ENCODE data around the gene POLA2.

DNA sequence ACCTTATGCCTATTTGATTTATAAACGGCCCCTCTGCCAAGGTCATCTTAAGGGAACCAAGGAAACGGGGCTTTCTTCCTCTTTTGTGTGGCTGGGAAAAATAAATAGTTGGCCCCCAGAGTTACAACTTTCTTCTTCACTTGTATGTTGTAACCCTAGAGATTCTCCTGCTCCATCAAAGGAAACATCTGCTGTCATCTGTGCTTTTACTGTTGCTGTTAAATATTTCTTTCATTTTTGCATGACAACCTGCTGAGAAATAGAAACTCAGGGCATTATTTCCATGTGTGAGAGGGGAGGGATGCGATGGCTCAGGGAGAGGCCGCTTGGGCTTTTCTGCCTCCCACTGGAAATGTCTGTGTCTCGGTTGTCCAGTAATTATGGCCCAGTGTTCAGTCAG is 31.1 kb downstream of the POLA2 start:
- TF ChIP-seq, protein P1, sequence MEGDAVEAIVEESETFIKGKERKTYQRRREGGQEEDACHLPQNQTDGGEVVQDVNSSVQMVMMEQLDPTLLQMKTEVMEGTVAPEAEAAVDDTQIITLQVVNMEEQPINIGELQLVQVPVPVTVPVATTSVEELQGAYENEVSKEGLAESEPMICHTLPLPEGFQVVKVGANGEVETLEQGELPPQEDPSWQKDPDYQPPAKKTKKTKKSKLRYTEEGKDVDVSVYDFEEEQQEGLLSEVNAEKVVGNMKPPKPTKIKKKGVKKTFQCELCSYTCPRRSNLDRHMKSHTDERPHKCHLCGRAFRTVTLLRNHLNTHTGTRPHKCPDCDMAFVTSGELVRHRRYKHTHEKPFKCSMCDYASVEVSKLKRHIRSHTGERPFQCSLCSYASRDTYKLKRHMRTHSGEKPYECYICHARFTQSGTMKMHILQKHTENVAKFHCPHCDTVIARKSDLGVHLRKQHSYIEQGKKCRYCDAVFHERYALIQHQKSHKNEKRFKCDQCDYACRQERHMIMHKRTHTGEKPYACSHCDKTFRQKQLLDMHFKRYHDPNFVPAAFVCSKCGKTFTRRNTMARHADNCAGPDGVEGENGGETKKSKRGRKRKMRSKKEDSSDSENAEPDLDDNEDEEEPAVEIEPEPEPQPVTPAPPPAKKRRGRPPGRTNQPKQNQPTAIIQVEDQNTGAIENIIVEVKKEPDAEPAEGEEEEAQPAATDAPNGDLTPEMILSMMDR (conservative IDR thresholded peaks at IDR 0.05 in 1 of 2, IDR thresholded peaks at IDR 0.05 in 1 of 2; ENCODE audit: low read depth in 1 of 2, low read length in 2 of 2), result no peak
- no peak for TF ChIP-seq EZH2 (IDR thresholded peaks at IDR 0.05; ENCODE audit: low read length, missing control alignments)
